Dermis microvascular lymphatic vessel endothelial cell (primary cell): ENCODE results near the gene EPC2. TPM values are rescaled to one million over a fixed set of nuclear protein-coding genes. Genes with fewer than 3 reads are reported as not detected.

Experiments
- DNase-seq, 2 donors: peaks; one replicate each; pipeline versions ENCODE4 v3.0.0 to v3.0.0-alpha.2; 2010; ENCODE audit warnings: low read depth in 2 of 2
- total RNA-seq: library from RNA; depleted of rRNA; stranded (reverse); fragments of >200 nt; gene quantifications from 2 replicates; pipeline ENCODE4 v1.2.1, GENCODE V29; 2014

The EPC2 gene, protein sequence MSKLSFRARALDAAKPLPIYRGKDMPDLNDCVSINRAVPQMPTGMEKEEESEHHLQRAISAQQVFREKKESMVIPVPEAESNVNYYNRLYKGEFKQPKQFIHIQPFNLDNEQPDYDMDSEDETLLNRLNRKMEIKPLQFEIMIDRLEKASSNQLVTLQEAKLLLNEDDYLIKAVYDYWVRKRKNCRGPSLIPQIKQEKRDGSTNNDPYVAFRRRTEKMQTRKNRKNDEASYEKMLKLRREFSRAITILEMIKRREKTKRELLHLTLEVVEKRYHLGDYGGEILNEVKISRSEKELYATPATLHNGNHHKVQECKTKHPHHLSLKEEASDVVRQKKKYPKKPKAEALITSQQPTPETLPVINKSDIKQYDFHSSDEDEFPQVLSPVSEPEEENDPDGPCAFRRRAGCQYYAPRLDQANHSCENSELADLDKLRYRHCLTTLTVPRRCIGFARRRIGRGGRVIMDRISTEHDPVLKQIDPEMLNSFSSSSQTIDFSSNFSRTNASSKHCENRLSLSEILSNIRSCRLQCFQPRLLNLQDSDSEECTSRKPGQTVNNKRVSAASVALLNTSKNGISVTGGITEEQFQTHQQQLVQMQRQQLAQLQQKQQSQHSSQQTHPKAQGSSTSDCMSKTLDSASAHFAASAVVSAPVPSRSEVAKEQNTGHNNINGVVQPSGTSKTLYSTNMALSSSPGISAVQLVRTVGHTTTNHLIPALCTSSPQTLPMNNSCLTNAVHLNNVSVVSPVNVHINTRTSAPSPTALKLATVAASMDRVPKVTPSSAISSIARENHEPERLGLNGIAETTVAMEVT
- 13.6 and 19.7 TPM in 2 replicates for total RNA-seq

- peak; percentile 70 to 89 for DNase-seq
These were observed at the start of gene EPC2 for GRCh38 chr2:148643998-148644882. Gene EPC2, plus strand, starts transcription at chr2:148644751. Its CDS starts 267 bp downstream, at chr2:148645018.

- no peak for DNase-seq
These were observed 48.5 kb upstream of the EPC2 start for GRCh38 chr2:148596018-148596417.

- DNase-seq, result no peak
These were observed 45.2 kb upstream of the EPC2 start for GRCh38 chr2:148599109-148599991.

DNA sequence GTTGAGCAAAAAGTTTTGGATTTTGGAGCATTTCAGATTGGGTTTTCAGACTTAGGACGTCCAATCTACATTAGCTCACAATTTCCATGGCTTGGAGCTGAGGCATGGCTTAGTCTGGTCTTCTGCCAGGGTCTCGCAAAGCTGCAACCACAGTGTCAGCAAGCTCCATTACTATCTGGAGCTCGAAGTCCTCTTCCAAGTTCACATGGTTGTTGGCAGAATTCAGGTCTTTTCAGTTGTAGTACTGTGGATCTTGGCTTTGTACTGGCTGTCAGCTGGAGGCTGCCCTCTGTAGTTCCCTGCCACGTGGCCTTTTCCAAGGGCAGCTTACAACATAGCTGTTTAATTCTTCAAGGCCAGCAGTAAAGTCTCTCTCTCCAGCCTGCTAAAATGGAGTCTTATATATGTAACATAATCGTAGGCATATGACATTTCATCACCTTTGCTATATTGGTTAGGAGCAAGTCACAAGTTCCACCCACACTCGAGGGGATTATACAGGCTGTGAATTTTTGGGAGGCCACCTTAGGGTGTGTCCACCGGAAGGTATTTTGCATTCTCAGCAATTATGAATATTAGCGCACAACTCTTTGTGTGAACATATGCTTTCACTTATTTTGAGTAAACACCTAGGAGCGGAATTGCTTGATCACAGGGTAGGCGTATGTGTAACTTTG, 41.5 kb upstream of the EPC2 start:
- DNase-seq, result no peak

DNA sequence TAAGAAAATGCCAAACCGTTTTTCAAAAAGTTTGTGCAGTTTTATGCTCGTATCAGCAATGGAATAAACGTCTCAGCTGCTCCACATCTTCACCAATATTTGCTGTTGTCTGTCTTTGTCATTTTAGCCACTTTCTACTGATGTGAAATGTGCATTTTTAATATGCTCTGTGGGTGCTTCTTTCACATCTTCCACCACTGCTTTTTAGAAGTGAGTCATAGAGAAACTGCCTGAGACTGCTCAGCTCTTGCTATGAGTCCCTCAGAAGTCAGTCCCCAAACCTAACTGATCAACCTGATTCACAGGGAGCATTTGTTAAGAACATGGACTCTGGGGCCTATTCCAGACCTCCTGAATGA, 41.0 kb upstream of the EPC2 start:
- DNase-seq, result no peak

GRCh38 chr2:148604927-148605326, 39.6 kb upstream of the EPC2 start:
- no peak for DNase-seq

GRCh38 chr2:148607566-148607965, 37.0 kb upstream of the EPC2 start:
- DNase-seq, result no peak

- no peak for DNase-seq
These were observed 31.1 kb upstream of the EPC2 start for GRCh38 chr2:148613231-148614013.

DNA sequence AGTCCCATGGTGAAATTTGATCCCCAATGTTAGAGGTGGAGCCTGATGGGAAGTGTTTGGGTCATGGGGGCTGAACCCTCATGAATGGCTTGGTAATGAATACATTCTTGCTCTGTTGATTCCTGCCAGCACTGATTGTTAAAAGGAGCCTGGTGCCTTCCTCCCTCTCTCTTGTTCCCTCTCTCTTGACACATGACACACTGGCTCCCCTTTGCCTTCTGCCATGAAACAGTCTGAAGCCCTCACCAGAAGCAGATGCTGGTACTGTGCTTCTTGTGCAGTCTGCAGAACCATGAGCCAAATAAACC, 30.6 kb upstream of the EPC2 start:
- DNase-seq, result no peak

- DNase-seq, result peak in 1 of 2 donors; percentile 53
These were observed 30.1 kb upstream of the EPC2 start for GRCh38 chr2:148614322-148615049.

DNA sequence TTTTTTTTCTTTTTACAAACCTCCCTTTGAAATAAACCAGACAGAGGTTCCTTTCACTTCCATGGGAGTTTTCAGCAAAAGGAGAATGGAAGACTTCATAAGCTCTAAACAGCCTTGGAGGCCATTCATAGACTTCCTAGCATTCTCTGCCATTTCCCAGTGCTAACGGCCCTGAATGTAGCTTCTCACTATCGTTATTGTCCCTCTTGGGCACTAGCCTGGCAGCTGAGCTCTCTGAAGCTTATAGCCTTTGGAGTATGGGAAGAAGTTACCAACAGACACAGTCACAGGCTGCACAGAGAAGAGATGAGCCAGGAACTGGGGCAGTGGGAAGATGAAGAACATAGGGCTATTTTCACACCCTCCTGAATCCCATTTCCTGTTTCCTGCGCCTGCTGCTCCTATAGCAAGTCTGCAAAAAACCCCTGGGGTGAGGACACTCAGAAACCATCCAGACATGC, 29.1 kb upstream of the EPC2 start:
- no peak for DNase-seq

DNA sequence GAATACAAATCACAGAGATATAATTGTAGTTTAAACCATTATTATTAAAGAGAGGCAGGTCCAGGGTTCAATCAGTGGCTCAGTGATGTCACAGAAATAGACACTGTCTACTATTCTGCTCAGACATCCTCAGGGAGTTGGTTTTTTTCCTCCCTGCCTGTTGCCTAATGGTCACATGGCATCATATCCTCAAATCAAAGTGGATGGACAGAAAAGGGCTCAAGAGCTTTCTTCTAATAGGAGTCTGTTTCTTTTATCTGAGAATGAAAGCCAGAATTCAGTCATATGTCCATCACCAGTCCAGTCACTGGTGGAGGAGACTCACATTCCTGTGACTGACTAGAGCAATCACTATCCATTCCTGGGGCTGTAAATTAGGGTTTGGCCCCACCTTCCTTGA, 27.9 kb upstream of the EPC2 start:
- DNase-seq, result no peak

DNA sequence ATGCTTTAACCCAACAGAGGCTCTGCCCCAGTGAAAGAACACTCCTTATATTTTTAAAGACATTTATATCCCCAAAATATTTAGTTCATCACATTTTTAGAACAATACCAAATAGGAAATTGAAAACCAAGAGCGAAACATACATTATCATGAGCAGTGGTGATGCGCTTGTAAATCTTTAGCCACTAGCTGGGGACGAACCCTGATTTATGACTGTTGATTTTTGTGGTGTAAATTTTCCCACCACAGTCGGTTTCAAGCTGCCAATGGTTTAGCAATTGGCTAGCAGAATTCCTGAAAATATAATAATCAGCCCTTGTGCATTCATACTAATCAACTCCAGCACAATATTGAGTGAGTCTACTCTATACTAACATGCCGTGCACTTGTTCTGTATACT, 27.3 kb upstream of the EPC2 start:
- DNase-seq, result no peak

- DNase-seq, result no peak
These were observed 24.9 kb upstream of the EPC2 start for GRCh38 chr2:148619560-148620195.

- no peak for DNase-seq
These were observed 22.2 kb upstream of the EPC2 start for GRCh38 chr2:148622366-148622765.

- DNase-seq, result no peak
These were observed 21.5 kb upstream of the EPC2 start for GRCh38 chr2:148623086-148623485.

- DNase-seq, result no peak
These were observed 17.3 kb upstream of the EPC2 start for GRCh38 chr2:148627224-148627623.

- no peak for DNase-seq
These were observed 9.8 kb upstream of the EPC2 start for GRCh38 chr2:148634749-148635148.
